Measurements from ENCODE around the gene EML4.

Gene EML4

DNA sequence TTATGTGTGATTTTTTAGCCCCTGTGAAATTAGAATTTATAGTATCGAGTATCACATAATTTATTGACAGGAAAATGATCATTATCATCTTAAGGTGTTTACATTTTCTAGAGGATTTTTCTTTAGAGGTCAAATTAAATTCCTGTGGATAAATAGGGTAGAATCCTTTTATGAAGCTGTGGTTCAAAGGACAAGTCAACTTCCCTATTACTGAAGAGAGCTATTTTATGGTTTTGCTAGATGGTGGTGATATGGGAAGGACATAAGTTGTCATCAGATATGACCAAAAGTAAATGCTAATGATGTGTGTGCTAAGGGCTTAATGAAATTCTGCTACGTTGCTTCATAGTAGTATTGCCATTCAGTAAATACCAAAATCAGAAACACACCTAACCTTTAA is 80.1 kb downstream of the EML4 start:
- no peak for DNase-seq (ENCODE audit: low read depth)
- TF ChIP-seq, protein P1, sequence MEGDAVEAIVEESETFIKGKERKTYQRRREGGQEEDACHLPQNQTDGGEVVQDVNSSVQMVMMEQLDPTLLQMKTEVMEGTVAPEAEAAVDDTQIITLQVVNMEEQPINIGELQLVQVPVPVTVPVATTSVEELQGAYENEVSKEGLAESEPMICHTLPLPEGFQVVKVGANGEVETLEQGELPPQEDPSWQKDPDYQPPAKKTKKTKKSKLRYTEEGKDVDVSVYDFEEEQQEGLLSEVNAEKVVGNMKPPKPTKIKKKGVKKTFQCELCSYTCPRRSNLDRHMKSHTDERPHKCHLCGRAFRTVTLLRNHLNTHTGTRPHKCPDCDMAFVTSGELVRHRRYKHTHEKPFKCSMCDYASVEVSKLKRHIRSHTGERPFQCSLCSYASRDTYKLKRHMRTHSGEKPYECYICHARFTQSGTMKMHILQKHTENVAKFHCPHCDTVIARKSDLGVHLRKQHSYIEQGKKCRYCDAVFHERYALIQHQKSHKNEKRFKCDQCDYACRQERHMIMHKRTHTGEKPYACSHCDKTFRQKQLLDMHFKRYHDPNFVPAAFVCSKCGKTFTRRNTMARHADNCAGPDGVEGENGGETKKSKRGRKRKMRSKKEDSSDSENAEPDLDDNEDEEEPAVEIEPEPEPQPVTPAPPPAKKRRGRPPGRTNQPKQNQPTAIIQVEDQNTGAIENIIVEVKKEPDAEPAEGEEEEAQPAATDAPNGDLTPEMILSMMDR (IDR thresholded peaks at IDR 0.05; ENCODE audit: insufficient read depth, low read depth, low read length, missing control alignments): no peak
- no peak overlapping the region for H3K4me3 ChIP-seq (ENCODE audit: low read depth, low read length)

- H3K4me3 ChIP-seq (ENCODE audit: low read depth, low read length): no peak overlapping the region
- no peak for DNase-seq (ENCODE audit: low read depth)
- TF ChIP-seq, protein P1 (IDR thresholded peaks at IDR 0.05; ENCODE audit: insufficient read depth, low read depth, low read length, missing control alignments): no peak
Observed at GRCh38 chr2:42249887-42250286, 80.7 kb downstream of the EML4 start.

- H3K4me3 ChIP-seq (ENCODE audit: low read depth, low read length): no peak overlapping the region
- DNase-seq (ENCODE audit: low read depth): no peak
- TF ChIP-seq, protein P1 (IDR thresholded peaks at IDR 0.05; ENCODE audit: insufficient read depth, low read depth, low read length, missing control alignments): no peak
Observed at GRCh38 chr2:42250925-42251324, 81.8 kb downstream of the EML4 start.

GRCh38 chr2:42252464-42252863 is 83.3 kb downstream of the EML4 start:
- DNase-seq (ENCODE audit: low read depth): no peak
- no peak overlapping the region for H3K4me3 ChIP-seq (ENCODE audit: low read depth, low read length)
- TF ChIP-seq, protein P1 (IDR thresholded peaks at IDR 0.05; ENCODE audit: insufficient read depth, low read depth, low read length, missing control alignments): no peak

DNA sequence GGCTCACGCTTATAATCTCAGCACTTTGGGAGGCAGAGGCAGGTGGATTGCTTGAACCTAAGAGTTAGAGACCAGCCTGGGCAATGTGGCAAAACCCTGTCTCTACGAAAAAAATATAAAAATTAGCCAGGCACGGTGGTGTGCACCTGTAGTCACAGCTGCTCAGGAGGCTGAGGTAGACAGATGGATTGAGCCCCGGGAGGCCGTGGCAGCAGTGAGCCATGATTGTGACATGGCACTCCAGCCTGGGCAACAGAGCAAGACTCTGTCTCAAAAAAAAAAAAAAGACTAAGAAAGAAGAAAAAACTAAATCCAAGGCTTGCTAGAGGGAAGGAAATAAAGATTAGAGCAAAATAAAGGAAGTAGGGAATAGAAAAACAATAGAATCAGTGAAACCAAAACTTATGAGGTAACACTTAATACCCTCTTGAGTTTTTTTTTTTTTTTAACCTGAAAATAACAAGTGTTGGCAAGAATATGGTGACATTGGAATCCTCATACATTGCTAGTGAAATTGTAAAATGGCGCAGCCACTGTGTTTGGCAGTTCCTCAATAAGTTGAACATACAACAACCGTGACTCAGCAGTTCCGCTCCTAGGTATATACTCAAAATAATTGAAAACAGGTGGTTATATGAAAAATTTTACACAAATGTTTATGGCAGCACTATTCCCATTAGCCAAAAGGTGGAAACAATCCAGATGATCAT is 85.2 kb downstream of the EML4 start:
- no peak for DNase-seq (ENCODE audit: low read depth)
- no peak overlapping the region for H3K4me3 ChIP-seq (ENCODE audit: low read depth, low read length)
- TF ChIP-seq, protein P1 (IDR thresholded peaks at IDR 0.05; ENCODE audit: insufficient read depth, low read depth, low read length, missing control alignments): no peak

DNA sequence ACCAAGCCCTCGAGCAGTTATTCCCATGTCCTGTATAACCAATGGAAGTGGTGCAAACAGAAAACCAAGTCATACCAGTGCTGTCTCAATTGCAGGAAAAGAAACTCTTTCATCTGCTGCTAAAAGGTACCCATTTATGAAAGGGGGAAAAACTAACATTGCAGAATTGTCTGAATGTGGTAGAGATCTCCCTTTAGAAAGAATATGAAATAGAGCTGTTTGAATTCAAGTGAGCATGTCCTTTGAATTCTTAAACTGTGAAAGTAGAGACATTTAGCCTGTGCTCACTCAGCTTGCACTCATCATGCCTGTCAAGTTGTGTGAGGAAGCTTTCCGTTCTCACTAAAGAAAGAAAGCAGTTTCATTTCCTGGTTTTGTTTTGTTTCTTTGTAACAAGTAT is 87.4 kb downstream of the EML4 start:
- no peak overlapping the region for H3K4me3 ChIP-seq (ENCODE audit: low read depth, low read length)
- TF ChIP-seq, protein P1 (IDR thresholded peaks at IDR 0.05; ENCODE audit: insufficient read depth, low read depth, low read length, missing control alignments): no peak
- peak; percentile 68 for DNase-seq (ENCODE audit: low read depth)

Data from GM12865 (cell line).